ENCODE data around the gene FAM222A.
A peak's percentile ranks its signal among the peaks of the same experiment; 100 is the strongest.

Gene FAM222A

DNA sequence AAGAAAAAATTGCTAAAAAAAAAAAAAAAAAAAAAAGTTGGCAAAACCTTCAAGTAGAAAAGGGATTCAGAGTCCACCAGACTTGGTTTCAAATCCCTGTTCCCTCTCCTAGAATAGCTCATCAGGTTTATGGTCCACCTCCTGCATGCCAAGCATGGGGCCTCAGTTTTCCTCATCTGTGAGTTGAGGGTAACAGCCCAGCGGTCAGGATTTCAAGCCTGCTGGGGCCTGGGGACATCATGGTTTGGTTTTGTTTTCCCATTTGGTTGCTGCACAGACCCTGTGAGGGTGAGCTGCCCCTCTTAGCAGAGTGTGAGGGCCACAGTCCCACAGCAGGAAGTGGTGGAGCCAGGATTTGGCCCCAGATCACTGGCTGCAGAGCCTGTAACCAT lies 12.5 kb downstream of the FAM222A start:
- no peak for FAIRE-seq

DNA sequence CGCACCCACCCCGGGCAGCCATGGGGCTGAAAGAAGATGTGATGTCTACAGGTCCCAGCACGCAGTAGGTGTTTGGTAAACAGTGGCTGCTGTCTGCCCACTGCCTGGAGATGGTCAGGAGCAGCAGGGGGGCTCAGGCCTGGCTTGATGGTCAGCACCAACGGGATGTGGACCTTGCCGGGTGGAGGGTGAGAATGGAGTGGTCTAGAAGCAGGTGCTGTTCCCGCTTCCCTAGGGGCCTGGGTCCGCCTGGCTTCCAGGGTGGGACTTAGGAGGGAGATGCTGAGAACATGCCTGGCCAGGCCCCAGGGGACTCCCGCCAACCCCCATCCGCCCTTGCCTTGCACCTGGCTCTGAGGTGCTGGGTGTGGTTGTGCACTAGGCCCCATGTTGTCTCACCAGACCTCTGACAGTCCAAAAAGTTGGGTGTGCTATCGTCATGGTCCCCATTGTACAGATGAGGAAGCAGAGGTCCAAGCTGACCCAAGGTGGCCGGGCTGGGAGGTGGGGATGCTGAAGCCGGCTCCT lies 12.9 kb downstream of the FAM222A start:
- FAIRE-seq = no peak

DNA sequence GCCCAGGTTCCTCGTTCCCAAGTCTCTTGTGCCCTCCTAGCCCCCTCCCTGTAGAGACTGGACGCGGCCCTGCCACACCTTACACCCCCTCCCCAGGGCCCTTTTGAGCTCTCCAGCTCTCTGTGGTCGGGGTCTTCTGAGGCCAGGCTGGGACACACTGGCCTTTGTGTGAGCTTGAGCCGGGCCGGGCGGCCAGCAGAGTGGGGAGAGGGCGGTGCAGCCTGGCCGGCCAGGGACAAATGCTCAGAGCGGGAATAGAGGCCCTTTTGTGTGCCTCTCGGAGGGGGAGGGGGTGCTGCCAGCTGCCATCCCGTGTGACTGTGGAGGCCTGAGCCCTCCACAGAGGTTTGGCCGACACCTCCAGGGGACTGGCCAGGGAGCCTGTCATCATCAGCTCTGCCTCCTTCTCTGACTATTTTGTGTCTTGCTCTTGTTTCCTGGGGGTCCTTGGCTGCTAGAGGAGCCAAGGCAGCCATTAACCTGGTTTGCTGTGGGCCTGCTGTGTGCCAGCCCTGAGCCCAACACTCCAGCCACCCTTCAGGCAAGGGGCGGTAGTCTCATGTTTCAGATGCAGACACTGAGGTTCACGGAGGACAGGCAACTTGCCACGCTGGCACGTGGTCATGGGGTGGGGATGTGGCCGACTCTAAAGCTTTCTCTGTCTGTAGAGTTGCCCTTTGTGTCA lies 13.6 kb downstream of the FAM222A start:
- FAIRE-seq = no peak

DNA sequence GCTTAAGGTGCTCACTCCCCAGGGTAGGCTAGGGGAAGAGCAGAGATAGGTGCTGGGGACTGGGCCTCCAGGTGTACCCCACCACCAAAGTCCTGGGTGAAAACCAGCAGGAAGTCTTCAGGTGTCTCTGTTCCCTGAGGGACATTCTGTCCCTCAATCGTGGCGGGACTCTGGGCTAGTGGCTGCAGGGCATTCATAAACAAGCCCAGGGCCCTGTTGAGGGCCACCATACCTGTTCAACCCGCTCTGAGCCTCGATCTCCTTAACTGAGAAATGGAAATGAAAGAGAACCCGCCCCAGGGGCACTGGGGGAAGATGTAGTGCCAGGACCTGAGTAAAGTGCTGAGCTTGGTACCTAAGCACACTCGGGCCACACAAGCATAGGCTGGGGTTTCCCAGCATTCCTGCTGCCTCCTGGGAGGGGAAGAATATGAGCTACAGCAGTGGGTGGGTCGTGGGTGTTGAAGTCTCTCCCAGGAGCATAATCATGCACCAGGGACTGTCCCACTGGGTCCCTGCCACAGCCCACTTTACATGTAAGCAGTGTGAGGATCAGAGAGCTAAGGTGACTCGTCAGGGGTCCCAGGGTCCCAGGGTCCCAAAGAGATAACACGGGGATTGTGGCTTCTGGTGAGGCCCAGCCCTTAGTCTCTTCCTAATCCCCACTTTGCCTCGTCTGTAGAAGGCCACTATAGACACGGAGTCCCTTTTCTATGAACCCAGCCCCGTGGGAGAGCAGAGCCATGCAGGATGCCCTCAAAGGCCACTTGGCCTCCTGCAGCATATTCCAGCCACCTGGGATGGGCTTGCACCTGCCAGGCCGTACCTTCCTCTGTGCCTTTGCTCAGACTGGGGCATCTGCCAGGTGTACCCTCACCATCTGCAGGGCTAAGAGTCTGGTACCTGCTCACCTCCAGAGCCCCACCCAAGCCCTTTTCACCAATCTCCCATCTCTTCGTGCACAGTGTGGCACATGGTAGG lies 14.4 kb downstream of the FAM222A start:
- FAIRE-seq = no peak

DNA sequence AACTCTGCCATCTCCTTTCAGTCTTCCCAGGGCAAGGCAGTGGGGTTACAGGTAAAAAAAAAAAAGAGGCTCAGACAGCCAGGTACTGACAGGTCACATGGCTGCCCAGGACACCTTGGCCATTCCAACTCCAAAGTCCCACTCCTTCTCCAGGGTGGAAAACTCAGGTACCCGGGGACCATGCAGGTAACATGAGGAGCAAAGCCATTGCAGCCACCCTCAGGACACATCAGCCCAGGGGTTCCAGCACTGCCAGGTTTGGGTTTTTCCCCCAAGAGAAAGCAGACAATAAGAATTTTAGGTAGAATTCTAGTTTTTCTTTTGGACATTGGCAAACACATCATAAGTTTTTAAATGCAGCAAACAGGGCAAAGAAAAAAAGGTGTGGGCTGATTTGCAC lies 15.3 kb downstream of the FAM222A start:
- no peak for FAIRE-seq

DNA sequence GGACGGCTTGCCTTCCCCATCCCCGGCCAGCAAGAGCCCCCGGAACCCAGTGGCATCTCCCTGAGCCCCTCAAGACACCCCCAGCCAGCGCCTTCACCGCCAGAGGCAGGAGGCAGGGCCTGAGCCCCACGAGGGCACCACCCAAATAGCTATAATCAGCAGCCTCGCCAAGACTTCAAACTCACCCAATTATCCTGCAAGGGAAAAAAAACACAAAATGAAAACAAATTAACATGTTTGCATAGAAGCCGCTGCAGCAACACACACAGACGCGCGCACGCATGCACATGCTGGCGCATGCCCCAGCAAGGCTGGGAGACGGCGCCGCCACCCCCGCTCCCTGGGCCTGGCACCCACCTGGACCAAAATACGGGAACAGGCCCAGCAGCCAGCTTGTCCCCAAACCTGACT lies 15.8 kb downstream of the FAM222A start:
- FAIRE-seq = no peak

DNA sequence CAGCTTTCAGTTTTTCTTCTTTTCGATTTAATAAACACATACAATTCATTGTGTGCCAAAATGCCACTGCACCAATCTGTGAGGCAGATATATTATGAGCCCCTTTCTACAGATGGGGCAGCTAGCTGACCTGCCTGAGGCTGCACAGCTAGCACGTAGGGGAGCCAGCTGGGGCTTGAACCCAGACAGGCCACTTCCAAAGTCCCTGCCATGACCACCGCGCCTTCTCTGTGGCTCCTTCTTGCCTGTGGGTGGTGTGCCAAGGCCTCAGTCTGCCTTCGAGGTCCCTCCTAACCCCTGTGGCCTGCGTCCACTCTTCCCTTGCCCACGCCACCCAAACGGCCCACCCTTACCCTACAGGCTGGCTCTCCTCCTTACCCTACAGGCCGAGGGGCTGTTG lies 16.2 kb downstream of the FAM222A start:
- FAIRE-seq = no peak

DNA sequence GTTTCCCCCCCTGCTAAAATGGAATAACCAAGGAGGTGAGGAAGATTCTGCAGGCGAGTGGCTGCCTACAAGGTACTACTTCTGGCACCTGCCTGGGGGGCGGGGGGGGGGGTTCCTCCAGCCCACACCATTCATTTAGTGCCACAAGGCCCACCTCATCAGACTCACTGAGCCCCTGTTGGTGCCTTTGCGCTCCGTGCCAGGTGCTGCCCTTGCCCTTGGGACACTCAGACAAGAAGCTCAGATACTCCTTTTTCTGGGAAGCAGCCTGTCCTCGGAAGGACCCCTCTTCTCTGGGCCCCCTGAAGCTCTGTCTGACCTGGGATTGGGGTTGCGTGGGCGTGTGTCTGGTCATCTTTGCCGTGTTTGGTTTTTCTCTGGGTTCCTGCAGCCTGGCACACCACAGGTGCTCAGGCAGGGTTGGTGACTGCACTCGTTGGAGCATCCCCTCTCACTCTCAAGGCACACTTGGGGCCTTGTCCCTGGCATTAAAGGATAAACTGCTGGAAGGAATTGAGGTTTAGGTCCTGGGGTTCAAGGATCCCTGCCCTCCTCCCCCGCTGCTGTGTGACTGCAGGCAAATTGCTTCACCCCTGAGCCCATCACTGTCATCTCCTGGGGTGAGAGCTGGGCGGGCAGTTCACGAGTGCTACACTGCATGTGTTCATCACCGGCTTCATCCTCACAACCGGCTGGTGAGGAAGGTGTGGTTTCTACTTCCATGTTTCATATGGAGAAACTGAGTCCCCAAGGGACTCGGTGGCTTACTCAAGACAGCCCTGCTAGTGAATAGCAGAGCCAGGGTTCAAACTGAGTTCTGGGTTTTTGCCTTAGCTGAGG lies 16.9 kb downstream of the FAM222A start:
- no peak for FAIRE-seq

DNA sequence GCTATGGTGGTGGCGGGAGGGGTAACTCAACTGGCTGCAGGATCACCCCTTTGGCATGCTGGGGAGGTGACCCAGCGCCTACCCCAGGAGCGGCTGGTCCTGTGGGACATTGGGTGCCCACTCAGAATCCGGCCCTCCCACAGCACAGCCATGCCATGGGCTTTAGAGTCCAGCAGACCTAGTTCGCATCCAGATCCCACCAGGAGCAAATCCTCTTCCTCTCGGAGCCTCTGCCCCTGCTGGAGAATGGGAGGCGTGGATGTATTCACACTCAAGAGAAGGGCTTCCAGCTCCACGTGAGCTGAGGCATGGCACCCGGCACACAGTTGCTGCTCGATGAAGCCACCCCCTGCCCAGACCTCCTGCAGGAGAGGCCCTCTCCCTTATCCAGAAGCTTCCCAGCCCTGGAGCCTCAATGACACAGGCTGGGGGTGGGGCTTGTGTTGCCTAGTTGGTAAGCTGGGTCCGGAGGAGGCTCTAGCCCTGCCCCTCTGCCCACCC lies 17.7 kb downstream of the FAM222A start:
- FAIRE-seq = no peak

DNA sequence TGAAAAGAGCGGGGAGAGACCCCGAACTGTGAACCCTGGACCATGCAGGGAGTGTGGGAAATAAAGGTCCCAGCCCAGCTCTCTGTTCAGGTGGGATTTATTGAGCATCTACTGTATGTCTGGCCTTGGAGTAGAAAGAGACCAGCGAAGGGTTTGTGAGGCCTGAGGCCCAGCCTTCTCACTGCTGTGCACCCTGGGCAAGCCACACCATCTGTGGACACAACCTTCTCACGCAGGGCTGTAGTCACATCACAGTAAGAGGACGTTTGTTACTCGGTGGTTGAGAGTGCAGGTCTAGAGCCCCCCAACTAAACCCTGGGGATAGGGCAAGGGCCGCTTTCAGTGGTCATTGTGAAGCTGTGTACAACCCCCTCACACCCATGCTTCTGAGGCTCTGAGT lies 18.2 kb downstream of the FAM222A start:
- FAIRE-seq = no peak

DNA sequence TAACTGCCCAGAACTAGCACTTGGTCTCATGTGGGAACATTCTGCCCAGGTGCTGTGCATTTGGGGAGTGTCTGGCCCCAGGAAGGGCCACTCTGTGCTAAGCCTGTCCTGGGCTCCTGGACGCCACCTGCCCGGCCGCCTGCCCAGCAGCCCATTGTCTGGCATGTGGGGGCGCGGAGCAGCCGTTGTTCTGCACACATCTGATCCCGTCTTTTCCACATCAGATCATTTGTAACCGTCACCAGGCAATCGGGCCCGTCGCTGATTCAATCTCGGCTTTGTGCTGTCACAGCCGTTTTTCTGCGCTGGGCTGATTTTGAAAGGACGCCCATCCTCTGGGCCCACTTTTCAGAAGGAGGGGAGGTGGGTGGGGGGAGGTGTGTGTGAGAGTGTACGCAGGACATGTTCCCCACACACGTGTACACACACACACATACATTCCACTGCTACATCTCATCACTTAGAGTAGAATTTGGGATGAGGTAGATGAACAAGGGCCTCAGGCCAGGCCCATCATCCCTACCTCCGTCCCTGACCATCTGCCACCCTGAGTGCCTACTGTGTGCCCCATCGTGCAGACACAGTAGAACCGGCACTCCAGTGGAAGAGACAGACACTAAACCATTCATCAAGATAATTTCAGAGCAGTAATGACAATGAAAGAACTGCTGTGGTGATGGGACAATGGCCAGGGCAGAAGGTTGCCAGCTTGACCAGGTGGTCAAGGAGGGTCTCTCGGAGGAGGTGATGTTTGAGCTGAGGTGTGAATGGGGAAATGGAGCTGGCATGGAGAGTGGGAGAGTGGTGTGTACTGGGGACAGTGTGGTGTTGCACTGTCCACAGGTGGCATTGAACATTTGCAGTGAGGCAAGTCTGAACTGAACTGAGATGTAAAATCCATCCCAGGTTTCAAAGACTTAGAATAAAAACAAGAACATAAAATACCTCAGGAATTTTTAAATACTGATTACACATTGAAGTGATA lies 19.0 kb downstream of the FAM222A start:
- FAIRE-seq = no peak

DNA sequence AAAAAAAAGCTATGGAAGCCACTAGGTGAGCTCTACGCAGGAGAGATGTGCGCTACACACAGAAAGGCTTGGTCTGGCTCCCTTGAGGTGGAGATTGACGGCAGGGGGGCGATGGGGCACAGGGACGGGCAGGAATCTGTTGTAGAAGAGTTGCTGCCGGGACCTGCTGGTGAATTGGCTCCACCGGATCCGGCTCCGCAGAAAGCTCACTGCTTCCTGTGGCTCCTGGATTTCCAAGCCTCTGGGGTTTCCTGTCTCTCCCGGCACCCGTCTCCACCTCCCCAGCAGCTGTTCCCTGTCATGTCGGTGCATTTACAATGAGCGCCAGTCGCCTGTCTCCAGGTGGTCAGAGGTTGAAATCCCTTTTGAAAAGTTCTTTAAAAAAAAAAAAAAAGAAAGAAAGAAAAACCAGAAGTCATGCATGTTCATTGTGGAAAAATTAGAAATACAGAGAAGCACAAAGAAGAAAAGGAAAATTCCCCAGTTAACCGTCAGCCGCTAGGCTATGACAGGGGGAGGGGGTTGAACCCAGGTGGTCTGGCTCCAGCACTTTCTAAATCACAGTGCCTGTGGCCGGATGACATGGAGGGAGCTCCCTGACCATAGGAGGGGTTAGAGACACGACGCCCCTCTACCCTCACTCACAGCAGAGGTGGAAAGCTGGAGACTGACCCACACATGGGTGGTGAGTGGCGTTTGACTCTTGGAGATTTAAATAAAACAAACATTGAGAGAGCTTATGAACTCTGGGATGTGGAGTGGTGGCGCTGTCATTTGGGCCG lies 20.8 kb downstream of the FAM222A start:
- FAIRE-seq = no peak

DNA sequence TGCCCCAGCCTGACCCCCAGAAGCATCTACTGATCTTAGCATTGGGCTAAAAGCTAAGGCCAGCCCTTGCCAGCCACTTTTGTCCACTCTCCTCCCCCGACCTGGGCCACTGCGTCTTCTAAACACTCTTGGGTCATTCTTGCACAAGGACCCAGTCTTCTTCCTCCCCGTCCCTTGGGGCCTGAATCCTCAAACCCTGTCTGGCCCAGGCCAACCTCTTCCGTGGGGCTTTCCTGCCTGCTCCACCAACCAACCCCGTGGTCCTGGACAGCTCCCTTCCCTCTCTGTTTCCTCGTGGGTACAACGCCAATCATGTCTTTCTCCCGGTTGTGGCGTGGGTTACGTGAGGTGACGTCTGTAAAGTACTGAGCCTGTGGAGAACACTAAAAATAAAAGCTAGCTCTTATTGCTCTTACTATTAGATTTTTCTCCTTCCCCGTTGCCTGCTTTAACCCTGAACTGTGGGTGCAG lies 21.5 kb downstream of the FAM222A start:
- FAIRE-seq = no peak

DNA sequence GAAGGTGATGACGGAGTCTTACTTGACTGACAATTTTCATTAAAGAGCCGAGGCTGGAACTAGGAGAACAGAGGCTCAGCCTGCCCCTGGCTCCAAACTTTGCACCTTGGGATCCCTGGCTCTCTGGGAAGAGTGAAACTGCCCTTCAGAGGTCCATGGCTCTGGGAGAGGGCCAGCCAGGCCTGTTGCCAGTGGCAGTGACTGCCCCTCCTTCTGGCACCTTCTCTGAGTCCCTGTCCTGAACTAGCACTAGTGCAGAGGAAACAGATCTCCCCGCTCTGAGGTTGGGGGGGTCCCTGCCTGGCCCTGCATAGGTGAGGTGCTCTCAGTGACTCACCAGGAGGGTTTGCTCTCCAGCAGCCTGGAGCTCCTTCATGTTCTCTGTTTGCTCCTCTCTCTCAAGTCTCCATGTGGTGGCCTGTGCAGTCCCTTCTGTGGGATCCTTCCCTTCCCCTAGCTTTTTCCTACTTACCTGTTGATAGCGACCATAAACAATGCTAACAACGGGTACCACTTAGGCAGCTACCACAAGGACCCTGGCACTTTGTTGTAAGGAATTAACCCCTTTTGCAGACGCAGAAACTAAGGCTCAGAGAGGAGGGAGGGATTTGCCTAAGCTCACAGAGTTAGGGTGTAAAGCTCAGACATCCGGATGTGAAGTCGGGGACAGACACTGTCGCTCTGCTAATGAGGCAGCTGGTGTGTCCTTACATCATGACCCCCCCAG lies 22.4 kb downstream of the FAM222A start:
- FAIRE-seq = no peak

DNA sequence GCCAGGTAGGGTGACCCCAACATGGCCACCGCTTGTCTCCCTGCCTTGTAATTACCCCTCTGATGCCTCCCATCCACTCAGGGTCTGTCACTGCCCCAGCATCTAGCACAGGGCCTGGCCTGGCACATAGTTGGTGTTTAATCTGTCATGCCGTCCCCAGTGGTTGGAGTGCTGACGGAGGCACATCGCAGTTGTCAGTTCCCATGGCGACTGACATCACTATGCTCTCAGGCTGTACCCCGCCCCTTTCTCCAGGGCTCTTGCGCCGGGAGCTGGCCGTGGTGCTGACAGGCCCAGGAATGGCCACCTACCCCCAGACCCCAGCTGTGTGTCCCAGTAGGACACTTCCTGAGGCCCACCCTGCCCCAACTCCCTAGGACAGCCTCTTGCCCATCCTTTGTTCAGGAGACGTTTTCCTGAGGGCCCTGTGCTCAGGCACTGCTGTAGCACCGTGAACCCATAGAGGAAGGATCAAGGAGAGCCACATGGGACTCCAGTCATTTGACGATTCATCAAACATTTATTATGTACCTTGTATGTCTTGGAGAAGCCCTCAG lies 23.0 kb downstream of the FAM222A start:
- FAIRE-seq = no peak

DNA sequence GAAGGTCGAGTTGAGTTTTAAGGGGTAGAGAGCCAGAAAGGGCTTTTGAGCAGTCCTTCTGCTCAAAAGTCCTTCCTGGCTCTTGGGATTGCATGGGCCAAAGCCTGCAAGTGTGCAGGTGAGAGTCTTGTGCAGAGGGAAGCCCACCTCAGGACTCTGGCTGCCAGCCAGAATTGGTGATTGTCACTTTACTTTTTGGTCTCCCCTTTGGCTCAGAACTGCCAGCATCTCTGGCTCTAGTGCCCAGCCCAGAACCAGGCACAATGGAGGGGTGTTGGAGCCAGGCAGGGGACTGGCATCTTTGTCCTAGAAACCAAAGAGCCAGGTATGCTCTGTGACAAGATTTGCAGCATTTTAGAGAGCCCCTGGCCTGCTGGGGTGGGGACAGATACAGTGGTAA lies 23.5 kb downstream of the FAM222A start:
- no peak for FAIRE-seq

DNA sequence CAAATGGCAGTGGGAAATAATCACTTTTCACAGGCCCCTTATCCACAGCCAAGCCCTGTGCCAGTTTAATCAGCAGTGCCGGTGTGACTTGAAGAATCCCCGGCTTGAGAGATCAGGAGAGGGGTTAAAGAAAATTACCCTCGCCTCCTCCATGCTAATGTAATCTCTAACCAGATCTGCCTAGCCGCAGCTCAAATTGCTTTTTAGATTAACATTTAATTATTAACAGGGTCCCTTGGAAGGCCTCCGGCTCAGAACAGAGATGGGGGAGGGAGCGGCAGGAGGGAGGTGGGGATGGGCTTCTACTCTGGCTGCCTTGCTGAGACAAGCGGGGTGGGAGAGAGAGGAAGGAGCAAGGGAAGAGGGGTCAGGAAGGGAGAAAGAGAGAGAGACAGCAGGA lies 24.0 kb downstream of the FAM222A start:
- FAIRE-seq = peak; percentile 85

DNA sequence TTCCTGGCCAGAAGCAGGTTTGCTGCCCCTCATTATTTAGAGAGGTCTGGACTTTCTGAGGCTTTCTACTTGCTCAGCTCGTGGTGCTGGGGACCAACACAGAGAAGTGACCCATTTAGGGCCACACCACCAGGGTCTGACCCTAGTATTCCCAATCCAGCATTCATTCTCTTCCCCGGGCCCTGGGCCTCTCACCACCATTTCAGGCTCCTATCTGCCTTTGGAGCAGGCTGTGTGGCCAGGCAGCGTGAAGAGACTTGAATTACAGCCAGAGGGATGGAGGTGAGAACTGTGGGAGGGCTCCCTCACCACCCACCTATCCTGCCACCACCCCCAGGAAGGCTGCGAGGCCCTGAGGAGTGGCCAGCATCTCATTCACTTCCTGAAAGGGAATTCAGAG lies 24.6 kb downstream of the FAM222A start:
- FAIRE-seq = no peak

DNA sequence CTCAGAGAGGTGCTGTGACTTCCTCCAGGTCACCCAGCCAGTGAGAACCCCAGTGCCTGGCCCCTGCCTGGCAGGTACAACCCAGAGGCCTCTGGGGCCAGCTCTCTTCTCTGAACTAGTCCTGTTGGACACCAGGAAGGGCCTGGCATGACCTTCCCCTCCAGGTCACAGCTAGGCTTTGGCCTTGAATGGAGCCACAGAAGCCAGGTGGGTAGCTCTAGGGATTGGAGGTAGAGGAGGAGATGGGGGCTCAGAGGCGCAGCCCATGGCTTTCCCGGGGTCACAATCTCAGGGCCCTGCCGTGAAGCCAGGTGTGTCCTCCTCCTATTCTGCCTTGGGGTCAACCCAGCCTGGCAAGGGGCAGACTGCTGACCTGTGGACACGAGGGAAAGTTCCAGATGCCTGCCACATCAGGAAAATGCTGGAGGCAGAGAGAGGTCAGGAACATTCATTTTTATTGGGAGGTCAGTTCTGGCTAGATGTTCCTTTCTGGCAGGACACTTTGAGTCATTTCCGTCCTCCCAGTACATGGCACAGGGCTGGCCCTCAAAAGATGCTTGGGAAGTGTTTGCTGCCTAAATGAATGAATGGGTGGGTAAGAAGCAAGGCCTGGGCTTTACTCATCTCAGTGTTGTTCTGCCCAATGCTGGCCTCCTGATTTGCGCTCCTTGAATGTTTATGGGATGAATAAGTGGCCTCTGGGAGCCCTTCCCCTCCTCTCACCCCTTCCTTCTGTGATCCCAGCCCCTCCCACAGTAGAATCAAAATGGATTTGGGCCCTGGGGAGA lies 25.4 kb downstream of the FAM222A start:
- FAIRE-seq = no peak
